B cell (primary cell): ENCODE data around the gene FBLN5.

Source experiments
- CTCF ChIP-seq: fragments of 200-600 bp; IDR thresholded peaks from one replicate; pipeline ENCODE4 v1.8.0; 2022; ENCODE audit warnings: antibody characterized with exemption, mild to moderate bottlenecking
- EZH2 ChIP-seq: IDR thresholded peaks from 2 replicates; pipeline ENCODE4 v1.6.1; 2012; ENCODE audit warnings: borderline replicate concordance, low read depth, mild to moderate bottlenecking, moderate library complexity, low read length; ENCODE audit not compliant: insufficient read depth, poor library complexity, severe bottlenecking

DNA sequence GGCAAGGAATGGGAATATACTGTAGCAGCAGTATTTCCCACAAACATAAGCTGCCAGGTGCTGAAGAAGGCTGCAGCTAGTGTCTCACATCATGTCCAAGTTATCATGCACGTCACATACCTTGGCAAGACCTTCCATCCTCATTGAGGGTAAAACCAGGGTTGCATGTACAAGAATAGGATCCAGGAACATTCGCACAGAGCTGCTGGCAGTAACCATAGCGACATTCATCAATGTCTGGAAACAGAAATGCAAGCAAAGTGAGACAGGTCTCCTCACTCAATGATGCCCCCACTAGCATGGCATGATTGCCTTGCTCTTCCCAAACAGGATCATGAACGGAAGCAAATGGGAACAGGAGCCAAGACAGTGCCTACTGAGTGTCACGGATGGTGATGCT, 56.4 kb downstream of the FBLN5 start:
- TF ChIP-seq CTCF: no peak
- TF ChIP-seq EZH2: no peak
